Measurements from ENCODE around the gene CFAP70. TPM values are rescaled to one million over a fixed set of nuclear protein-coding genes. Genes with fewer than 3 reads are reported as not detected.

Gene CFAP70
- total RNA-seq, 1 donor from 2014 or later, result 5.3 TPM

- peaks cover 12% of the 10 kb centered on the region for H3K36me3 Mint-ChIP-seq (ENCODE audit: insufficient read depth)
- no peaks in the 10 kb centered on the region for H3K27me3 Mint-ChIP-seq
- no peak for DNase-seq (ENCODE audit: low spot score, unreplicated experiment)
- no peaks in the 10 kb centered on the region for H3K9me3 Mint-ChIP-seq (ENCODE audit: low read depth)
- no peak overlapping the region for H3K4me3 Mint-ChIP-seq (ENCODE audit: low read depth)
- H3K4me1 Mint-ChIP-seq (ENCODE audit: low read depth), result no peaks in the 10 kb centered on the region
- TF ChIP-seq CTCF (IDR thresholded peaks at IDR 0.05; ENCODE audit: unreplicated experiment), result no peak
- H3K27ac Mint-ChIP-seq, result peak overlapping the region; percentile 62
These were observed 124.0 kb downstream of the CFAP70 start for GRCh38 chr10:73234695-73235094.

GRCh38 chr10:73233883-73234282, 124.8 kb downstream of the CFAP70 start:
- H3K9me3 Mint-ChIP-seq (ENCODE audit: low read depth), result no peaks in the 10 kb centered on the region
- no peak overlapping the region for H3K27ac Mint-ChIP-seq
- no peaks in the 10 kb centered on the region for H3K4me1 Mint-ChIP-seq (ENCODE audit: low read depth)
- peaks cover 12% of the 10 kb centered on the region for H3K36me3 Mint-ChIP-seq (ENCODE audit: insufficient read depth)
- no peak overlapping the region for H3K4me3 Mint-ChIP-seq (ENCODE audit: low read depth)
- no peaks in the 10 kb centered on the region for H3K27me3 Mint-ChIP-seq
- DNase-seq (ENCODE audit: low spot score, unreplicated experiment), result no peak
- no peak for TF ChIP-seq CTCF (IDR thresholded peaks at IDR 0.05; ENCODE audit: unreplicated experiment)

- DNase-seq (ENCODE audit: low spot score, unreplicated experiment), result no peak
- no peak overlapping the region for H3K4me3 Mint-ChIP-seq (ENCODE audit: low read depth)
- peak; percentile 39 for TF ChIP-seq CTCF (IDR thresholded peaks at IDR 0.05; ENCODE audit: unreplicated experiment)
- H3K27me3 Mint-ChIP-seq, result no peaks in the 10 kb centered on the region
- peaks cover 12% of the 10 kb centered on the region for H3K36me3 Mint-ChIP-seq (ENCODE audit: insufficient read depth)
- H3K9me3 Mint-ChIP-seq (ENCODE audit: low read depth), result no peaks in the 10 kb centered on the region
- H3K4me1 Mint-ChIP-seq (ENCODE audit: low read depth), result no peaks in the 10 kb centered on the region
- H3K27ac Mint-ChIP-seq, result no peak overlapping the region
These were observed 125.8 kb downstream of the CFAP70 start for GRCh38 chr10:73232887-73233286.

GRCh38 chr10:73229567-73229966, 129.1 kb downstream of the CFAP70 start:
- TF ChIP-seq CTCF (IDR thresholded peaks at IDR 0.05; ENCODE audit: unreplicated experiment), result no peak
- H3K36me3 Mint-ChIP-seq (ENCODE audit: insufficient read depth), result peaks cover 9% of the 10 kb centered on the region
- no peaks in the 10 kb centered on the region for H3K4me1 Mint-ChIP-seq (ENCODE audit: low read depth)
- no peaks in the 10 kb centered on the region for H3K27me3 Mint-ChIP-seq
- H3K27ac Mint-ChIP-seq, result no peak overlapping the region
- DNase-seq (ENCODE audit: low spot score, unreplicated experiment), result no peak
- H3K9me3 Mint-ChIP-seq (ENCODE audit: low read depth), result no peaks in the 10 kb centered on the region
- H3K4me3 Mint-ChIP-seq (ENCODE audit: low read depth), result no peak overlapping the region

- Mint-ChIP-seq H3K4me1 (ENCODE audit: low read depth) (no peaks in the 10 kb centered on the region), H3K27me3 (no peaks in the 10 kb centered on the region), H3K36me3 (ENCODE audit: insufficient read depth) (peaks cover 6% of the 10 kb centered on the region), H3K9me3 (ENCODE audit: low read depth) (no peaks in the 10 kb centered on the region), H3K4me3 (ENCODE audit: low read depth) (no peak overlapping the region), H3K27ac (no peak overlapping the region)
- DNase-seq (ENCODE audit: low spot score, unreplicated experiment), result no peak
- TF ChIP-seq CTCF (IDR thresholded peaks at IDR 0.05; ENCODE audit: unreplicated experiment), result no peak
These were observed 130.4 kb downstream of the CFAP70 start for GRCh38 chr10:73228247-73228646.
